IMR-90 (cell line): ENCODE results near the gene HHIP.

Experiments
- CTCF ChIP-seq: conservative IDR thresholded peaks from 2 replicates; pipeline ENCODE4 v1.5.1; 2012; ENCODE audit warnings: mild to moderate bottlenecking, low read depth, low read length, improper control_type of control experiment
- ELK1 ChIP-seq: fragments of 150-350 bp; IDR thresholded peaks from 2 replicates; pipeline ENCODE4 v1.6.1; 2016; ENCODE audit warnings: low read depth, mild to moderate bottlenecking, low read length, moderate library complexity, borderline replicate concordance
- POLR2A ChIP-seq: IDR thresholded peaks from 2 replicates; pipeline ENCODE4 v1.6.1; 2012; ENCODE audit warnings: mild to moderate bottlenecking, low read depth, low read length
- RAD21 ChIP-seq: IDR thresholded peaks from 2 replicates; pipeline ENCODE4 v1.6.1; 2012; ENCODE audit warnings: low read length, improper control_type of control experiment
- RCOR1 ChIP-seq: IDR thresholded peaks from 2 replicates; pipeline ENCODE4 v1.6.1; 2012; ENCODE audit warnings: mild to moderate bottlenecking, low read length, improper control_type of control experiment; ENCODE audit not compliant: insufficient replicate concordance
- RFX5 ChIP-seq: IDR thresholded peaks from 2 replicates; pipeline ENCODE4 v1.8.0; 2012; ENCODE audit warnings: low read depth, mild to moderate bottlenecking, low read length, moderate library complexity
- USF2 ChIP-seq: fragments of 150-350 bp; IDR thresholded peaks from 2 replicates; pipeline ENCODE4 v1.6.1; 2017; ENCODE audit warnings: mild to moderate bottlenecking, antibody characterized with exemption, low read length, low read depth

- no peak for TF ChIP-seq CTCF
- no peak for TF ChIP-seq RAD21
- no peak for TF ChIP-seq RFX5
- no peak for TF ChIP-seq POLR2A
- no peak for TF ChIP-seq ELK1
- no peak for TF ChIP-seq RCOR1
- TF ChIP-seq USF2 = no peak
Observed at GRCh38 chr4:144696376-144696775, 50.4 kb downstream of the HHIP start.
